ENCODE results near the gene APMAP.

DNA sequence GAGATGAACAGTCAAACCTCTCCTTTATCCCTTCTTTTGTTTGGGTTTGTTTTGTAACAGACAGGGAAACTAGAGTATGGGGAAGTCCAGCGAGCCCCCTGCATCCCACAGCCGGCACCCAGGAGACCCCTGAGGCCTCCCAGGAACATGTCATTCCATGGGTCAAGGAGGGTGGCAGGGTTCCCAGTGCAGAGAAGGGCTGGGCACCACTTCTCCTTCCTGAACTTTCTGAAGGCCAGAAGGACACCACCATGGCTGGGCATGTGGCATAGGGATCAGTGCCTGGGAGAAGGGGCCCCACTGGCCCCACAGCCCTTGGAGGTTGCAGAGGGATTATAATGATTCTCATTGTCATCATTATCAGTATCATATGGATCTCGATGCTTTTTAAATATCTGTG is 57.4 kb downstream of the APMAP start:
- TF ChIP-seq, protein P1, sequence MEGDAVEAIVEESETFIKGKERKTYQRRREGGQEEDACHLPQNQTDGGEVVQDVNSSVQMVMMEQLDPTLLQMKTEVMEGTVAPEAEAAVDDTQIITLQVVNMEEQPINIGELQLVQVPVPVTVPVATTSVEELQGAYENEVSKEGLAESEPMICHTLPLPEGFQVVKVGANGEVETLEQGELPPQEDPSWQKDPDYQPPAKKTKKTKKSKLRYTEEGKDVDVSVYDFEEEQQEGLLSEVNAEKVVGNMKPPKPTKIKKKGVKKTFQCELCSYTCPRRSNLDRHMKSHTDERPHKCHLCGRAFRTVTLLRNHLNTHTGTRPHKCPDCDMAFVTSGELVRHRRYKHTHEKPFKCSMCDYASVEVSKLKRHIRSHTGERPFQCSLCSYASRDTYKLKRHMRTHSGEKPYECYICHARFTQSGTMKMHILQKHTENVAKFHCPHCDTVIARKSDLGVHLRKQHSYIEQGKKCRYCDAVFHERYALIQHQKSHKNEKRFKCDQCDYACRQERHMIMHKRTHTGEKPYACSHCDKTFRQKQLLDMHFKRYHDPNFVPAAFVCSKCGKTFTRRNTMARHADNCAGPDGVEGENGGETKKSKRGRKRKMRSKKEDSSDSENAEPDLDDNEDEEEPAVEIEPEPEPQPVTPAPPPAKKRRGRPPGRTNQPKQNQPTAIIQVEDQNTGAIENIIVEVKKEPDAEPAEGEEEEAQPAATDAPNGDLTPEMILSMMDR (IDR thresholded peaks at IDR 0.05 in 4 of 5, conservative IDR thresholded peaks at IDR 0.05 in 1 of 5): no peak
- TF ChIP-seq POLR2A (IDR thresholded peaks at IDR 0.05): no peak

Data from gastrocnemius medialis (tissue), 4 donors.